ENCODE data around the gene KRT2.

Gene KRT2

GRCh38 chr12:52662093-52662917 is 10.3 kb upstream of the KRT2 start:
- no peak for DNase-seq

DNA sequence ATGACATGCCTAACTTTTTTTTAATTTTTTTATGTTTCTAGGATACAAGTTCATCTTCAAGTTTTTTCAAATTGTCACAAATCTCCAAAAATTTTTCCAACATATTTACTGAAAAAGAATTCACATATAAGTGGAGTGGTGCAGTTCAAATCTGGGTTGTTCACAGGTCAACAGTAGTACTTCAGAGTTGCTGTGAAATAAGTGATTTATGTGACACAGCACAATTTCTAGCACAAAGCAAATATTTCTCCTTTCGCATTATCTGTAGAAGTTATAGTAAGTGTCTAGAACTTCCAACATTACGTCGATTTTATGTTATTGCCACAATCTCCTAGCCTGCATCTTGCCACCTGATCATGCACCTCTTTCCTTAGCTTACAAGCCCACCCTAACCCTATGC is 9.7 kb upstream of the KRT2 start:
- no peak for DNase-seq

- no peak for DNase-seq
These were observed 9.0 kb upstream of the KRT2 start for GRCh38 chr12:52660934-52661499.

DNA sequence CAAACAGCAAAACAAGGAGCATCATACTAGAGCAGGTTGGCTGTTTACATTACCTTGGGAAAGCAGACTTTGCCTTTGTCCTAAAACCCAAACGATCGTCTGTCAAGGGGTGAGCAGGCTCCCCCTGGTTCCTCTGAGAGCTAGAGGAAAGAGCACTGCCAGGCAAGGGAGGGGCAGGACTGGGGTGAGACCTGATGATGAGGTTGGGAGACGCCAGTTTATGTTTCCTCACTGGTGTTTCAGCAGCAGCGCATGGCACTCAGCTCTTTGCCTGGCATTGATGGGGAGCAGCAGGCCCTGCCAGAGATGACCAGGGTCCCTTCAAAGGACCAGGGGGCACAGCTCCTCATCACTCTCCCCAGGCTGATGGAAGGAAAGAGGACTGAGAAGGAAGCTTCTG is 7.9 kb upstream of the KRT2 start:
- DNase-seq: no peak

GRCh38 chr12:52659395-52659794 is 7.4 kb upstream of the KRT2 start:
- no peak for DNase-seq

GRCh38 chr12:52658196-52658595 is 6.2 kb upstream of the KRT2 start:
- DNase-seq: no peak

DNA sequence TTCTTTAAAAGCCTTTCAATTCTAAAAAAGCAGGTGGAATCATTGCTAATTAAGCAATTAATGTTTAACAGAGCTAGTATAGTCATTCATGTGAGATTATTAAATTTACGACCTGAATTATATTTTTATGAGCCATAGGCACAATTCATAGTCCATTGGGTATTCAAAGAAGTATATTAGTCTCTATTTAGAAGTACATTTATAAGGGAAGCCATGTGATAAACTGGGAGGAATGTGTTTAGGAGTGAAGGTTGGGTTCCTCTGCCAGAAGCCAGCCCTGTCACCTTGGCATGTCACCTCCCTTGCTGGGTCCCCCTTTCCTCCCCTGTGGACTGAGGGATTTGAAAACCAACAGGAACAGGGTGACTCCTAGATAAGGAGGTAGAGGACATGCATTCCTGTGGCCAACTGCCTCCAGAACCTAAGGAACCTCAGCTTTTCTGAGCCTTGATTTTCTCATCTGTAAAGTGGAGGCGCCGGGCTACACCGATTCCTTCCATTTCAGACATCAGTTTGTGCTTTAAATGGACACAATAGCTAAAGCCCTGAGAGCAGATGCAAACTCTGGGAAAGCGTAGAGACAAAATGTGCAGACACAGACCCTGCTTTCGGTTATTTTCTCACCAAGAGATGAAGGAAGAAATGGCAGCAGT is 5.4 kb upstream of the KRT2 start:
- no peak for DNase-seq

GRCh38 chr12:52656616-52657015 is 4.6 kb upstream of the KRT2 start:
- no peak for DNase-seq

- DNase-seq: no peak
These were observed 3.7 kb upstream of the KRT2 start for GRCh38 chr12:52655720-52656124.

DNA sequence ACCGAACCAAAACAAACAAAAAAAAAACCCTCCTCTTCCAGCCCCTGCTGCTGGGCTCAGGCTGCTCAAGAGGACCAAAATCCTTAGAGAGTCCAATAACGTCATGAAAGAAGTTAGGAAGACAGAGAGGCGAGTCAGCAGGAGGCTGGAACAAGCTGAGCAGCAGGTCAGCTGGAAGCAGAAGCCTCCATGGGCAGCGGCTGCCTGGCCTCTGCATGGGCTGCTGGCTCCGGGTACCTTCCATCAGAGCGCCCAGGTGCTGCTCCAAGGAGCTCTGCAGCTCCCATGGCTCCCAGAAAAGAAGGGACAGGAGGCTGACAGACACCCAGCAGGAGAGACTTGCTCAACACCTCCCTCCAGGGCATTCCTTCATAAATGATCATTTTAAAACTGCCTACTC is 3.2 kb upstream of the KRT2 start:
- DNase-seq: no peak

DNA sequence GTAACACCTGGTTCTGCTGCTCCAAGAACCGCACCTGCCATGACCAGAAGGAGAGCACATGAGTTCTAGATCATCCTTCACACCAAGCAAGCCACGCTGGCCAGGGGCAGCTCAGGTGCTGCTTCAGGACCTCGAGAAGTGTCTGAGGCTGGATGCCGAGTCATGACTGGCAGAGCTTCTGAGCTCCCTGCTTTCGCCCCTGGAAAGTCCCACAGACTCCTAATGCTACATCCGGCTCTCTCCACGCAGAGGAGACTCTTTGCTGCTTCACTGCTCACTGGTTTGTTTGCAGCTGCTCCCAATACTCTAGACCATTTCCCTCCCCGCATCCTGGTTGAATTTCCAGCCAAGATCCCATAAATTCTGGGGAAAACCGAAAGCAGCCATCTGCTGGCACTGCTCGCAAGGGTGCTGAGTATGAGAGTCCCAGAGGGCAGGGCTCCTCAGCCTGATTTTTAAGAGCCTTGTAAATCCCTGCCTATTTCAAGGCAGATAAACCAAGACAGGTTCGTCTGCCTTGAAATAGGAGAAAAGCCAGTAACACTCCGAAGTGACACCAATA is 1.4 kb downstream of the KRT2 start:
- DNase-seq: no peak

- no peak for DNase-seq
These were observed 2.9 kb downstream of the KRT2 start for GRCh38 chr12:52649066-52649465.

GRCh38 chr12:52648012-52648550 is 3.9 kb downstream of the KRT2 start:
- no peak for DNase-seq

DNA sequence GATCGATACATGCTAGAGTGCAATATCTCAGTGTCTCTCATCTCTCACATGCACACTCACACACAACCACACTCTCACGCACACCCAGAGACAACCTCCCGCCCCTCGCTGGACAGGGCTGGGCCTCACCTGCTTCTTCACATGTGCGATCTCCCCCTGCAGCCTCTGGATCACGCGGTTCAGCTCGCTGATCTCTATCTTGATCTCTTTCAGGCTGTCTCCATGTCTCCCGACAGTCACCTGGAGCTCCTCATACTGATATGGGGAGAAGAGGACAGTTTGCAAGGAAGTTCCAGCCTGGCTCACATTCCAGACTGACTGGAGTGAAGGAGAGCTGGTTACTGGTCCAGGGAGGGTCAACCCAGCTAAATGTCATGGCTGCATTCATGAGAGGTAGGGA is 4.4 kb downstream of the KRT2 start:
- DNase-seq: no peak

DNA sequence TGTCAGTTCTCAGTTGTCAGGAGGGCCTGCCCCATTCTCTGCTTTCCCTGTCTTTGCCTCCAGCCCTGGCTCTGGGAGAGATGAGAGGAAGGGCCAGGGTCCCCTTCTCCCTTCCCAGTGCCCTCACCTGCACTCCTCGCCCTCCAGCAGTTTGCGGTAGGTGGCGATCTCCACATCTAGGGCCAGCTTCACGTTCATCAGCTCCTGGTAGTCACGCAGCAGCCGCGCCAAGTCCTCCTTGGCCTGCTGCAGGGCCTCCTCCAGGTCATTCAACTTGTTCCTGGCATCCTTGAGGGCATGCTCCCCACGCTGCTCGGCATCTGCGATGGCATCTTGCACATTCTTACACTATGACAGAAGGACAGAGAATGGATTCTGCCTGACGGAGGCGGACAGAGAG is 5.4 kb downstream of the KRT2 start:
- DNase-seq: no peak

DNA sequence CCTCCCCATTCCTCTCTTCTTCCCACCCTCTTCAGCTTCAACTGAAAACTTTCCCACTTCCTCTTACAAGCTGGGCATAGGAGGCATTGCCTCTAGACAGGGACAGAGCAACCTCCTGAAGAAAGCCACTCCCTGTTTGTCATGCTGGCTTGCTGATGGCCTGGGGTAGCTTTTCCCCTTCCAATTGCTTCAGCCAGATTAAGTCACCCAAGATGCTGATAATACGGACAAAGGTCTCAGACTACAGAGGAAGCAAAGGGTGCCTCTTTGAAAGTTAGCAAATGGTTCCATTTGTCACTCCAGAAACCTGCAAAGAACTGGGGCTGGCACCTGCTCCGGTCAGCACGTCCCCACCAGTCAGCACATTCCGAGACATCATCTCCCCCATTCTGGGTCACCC is 6.0 kb downstream of the KRT2 start:
- DNase-seq: no peak

DNA sequence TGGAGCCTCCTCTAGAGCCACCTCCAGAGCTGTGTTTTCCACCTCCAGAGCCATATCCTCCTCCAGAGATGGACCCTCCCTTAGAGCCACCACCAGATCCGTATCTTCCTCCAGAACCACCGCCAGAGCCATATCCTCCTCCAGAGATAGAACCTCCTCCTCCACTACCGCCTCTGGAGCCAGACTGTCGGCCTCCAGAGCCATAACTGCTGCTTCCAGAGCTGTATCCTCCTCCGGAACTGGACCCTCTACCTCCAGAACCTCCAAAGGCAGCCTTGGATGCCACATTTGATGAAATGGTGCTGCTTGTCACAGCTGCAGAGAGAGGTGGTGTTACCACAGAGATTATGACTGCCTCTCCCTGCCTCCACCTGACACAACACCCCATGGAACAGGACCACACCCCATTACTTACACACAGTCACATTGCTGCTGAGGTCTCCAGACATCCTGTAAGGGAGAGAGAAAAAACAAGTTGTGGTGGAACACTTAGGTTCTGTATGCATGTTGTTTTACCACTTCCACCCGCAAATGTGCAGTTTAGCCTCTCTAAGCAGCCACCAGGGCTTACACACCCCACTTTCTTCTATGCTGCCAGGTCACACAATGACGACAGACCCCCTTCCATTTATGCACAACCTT is 6.8 kb downstream of the KRT2 start:
- peak; percentile 50 for DNase-seq

- DNase-seq: no peak
These were observed 8.0 kb downstream of the KRT2 start for GRCh38 chr12:52644078-52644415.

DNA sequence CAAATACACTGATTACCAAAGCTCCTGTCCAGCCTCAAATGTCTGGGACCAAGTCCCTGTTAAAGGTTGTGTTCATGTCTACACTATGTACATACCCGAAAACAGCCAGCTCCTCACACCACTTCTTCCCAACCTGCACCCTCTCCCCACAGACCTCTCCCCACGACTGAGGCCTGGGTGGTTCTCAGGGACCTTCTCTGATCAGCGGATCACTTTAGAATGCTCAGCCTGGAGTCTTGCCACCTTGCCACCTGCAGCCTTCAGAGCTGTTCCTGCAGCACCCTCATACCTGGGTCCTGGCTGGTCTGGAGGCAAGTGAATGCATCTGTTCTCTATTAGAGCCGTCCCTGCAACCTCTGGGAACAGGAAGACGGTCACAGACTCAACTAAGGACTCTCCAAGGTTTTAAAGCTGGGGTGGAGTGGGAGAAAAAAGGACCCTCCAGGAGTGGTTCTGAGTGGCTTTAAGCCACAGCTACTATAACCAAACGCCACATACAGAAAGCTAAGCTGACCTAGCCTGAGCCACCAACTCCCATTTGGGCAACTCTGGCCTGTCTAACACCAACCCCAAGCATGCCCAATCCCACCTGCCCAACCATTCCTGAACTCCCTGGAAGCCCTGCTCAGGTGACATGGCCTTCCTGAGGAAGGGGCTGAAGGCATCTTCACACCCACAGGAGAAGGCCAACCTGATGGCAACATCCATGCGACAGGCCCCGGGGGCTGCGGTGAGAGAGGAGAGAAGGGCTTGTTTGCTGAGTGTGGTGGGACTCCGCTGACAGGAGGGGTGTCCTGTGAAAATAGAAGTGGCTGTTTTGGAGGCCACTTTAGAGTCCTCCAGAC is 8.6 kb downstream of the KRT2 start:
- peak; percentile 49 for DNase-seq

DNA sequence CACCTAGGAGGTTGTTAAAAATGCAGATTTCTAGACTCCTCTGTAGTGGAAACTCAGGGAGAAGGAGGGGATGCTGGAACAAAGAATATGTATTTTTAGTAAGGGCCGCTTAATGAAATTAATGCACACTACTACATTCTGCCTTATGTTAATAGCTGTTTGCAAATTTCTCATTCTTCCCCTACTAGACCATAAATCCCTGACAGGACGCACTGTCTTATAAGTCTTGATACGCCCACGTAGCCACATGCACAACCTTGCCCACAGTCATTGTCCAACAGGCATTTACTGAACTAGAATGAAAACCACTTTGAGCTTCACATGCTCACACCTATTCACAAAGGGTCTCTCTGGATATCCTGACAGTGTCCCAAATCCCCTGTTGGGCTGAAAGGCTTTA is 10.5 kb downstream of the KRT2 start:
- DNase-seq: no peak

DNA sequence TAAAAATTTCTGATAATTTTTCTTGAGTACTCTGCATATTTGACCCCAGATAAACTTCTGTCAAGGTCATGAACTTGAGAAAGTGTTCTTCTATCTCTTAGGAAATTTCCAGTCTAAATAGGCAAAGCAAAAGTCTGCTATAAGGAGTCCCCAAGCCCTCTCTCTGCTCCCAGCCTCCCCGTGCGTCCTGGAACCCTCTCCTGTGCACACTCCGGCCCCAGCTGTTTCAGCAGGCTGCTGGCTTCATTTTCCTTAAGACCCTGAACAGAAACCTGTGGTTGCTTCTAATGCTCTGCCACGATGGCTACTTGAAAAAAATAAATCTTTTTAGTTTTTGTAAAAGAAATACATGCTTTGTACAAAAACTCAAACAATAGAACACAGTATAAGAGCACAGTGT is 14.7 kb downstream of the KRT2 start:
- no peak for DNase-seq

DNA sequence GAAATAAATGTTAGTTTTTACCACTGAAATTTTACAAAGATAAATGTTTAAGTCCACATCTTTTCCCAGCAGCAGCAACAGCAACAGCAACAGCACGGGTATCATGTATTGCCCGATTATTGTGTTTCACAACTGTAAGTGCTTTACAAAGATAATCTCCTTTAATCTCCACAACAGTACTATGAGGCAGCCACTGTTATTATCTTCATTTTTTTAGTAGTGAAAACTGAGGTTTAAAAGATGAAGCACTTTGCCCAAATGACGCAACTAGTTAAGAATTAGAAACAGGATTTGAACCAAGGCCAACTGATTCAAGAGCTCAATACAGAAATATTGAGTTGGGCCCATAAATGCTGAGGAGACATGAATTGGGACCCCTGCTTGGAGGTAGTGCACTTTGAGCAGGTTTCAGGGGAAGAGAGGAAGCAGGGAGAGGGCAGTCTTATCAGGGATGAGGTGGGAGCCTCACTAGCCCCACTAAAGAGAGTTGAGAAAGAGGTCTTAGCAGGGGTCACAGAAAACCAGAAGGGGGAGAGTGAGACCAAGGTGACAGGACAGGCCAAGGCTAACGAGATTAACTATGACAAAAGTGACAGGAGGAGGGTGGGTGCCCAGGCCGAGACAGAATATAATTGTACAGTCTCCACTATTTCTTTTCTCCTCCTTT is 15.3 kb downstream of the KRT2 start:
- no peak for DNase-seq

Data from activated CD8-positive, alpha-beta memory T cell treated with anti-CD3 and anti-CD28 coated beads, Interleukin-2, amount 50 U/mL, for 48 hours (primary cell).